ENCODE data around the gene KASH5.

Gene KASH5

DNA sequence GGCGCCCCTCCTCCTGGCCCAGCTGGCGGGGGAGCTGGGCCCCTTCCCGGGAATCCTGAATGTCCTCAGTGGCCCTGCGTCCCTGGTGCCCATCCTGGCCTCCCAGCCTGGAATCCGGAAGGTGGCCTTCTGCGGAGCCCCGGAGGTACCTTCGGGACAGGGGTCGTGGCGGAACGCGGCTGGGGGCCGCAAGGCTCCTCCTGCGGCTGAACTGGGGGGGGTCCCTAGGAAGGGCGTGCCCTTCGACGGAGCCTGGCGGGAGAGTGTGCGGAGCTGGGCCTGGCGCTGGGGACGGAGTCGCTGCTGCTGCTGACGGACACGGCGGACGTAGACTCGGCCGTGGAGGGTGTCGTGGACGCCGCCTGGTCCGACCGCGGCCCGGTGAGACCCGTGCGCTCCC, 73.6 kb downstream of the KASH5 start:
- H3K27me3 ChIP-seq (ENCODE audit: control insufficient read depth, insufficient read depth, low read length), result no peaks in the 10 kb centered on the region
- no peak overlapping the region for H3K27ac ChIP-seq
- H3K4me2 ChIP-seq (ENCODE audit: low read length), result no peak overlapping the region
- no peaks in the 10 kb centered on the region for H3K79me2 ChIP-seq
- H3K4me1 ChIP-seq, result no peaks in the 10 kb centered on the region
- no peak overlapping the region for H3K9ac ChIP-seq
- no peak overlapping the region for H3K4me3 ChIP-seq (ENCODE audit: low read depth, low read length)
- no peaks in the 10 kb centered on the region for H3K36me3 ChIP-seq (ENCODE audit: control insufficient read depth, insufficient read depth, low read length)
- H2AFZ ChIP-seq, result no peak overlapping the region
- no peaks in the 10 kb centered on the region for H3K9me3 ChIP-seq (ENCODE audit: control insufficient read depth, low read length)
- no peak for TF ChIP-seq CTCF (IDR thresholded peaks at IDR 0.05)

- no peak overlapping the region for H3K4me2 ChIP-seq (ENCODE audit: low read length)
- no peak overlapping the region for H2AFZ ChIP-seq
- H3K9ac ChIP-seq, result no peak overlapping the region
- H3K79me2 ChIP-seq, result no peaks in the 10 kb centered on the region
- no peak for TF ChIP-seq CTCF (IDR thresholded peaks at IDR 0.05)
- H3K4me3 ChIP-seq (ENCODE audit: low read depth, low read length), result no peak overlapping the region
- H3K27me3 ChIP-seq (ENCODE audit: control insufficient read depth, insufficient read depth, low read length), result no peaks in the 10 kb centered on the region
- H3K27ac ChIP-seq, result no peak overlapping the region
- no peaks in the 10 kb centered on the region for H3K36me3 ChIP-seq (ENCODE audit: control insufficient read depth, insufficient read depth, low read length)
- no peaks in the 10 kb centered on the region for H3K4me1 ChIP-seq
- no peaks in the 10 kb centered on the region for H3K9me3 ChIP-seq (ENCODE audit: control insufficient read depth, low read length)
Observed at GRCh38 chr19:49462492-49462891, 74.4 kb downstream of the KASH5 start.

DNA sequence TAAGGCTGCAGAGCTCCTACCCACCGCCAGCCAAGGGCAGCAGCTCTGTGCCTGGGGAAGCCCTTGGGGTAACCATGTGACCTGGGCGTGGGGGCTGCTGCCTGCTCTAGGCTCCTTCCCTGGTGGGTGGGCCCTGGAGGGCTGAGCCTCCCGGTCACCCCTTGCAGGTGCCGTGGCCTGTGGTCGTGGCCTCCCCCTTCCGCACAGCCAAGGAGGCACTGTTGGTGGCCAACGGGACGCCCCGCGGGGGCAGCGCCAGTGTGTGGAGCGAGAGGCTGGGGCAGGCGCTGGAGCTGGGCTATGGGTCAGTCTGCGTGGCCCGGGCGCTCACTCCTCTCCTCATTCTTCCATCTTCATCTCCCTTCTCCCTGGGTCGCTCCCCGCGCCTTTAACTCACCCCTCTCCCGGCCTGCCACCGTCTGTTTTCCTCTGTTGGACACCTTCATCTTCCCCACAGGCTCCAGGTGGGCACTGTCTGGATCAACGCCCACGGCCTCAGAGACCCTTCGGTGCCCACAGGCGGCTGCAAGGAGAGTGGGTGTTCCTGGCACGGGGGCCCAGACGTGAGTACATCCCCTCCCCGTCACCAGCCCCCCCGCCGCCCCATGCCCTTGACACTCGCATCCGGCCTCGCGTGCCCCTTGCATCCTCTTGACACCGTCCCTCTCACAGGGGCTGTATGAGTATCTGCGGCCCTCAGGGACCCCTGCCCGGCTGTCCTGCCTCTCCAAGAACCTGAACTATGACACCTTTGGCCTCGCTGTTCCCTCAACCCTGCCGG, 76.1 kb downstream of the KASH5 start:
- H2AFZ ChIP-seq, result no peak overlapping the region
- H3K36me3 ChIP-seq (ENCODE audit: control insufficient read depth, insufficient read depth, low read length), result no peaks in the 10 kb centered on the region
- no peak overlapping the region for H3K27ac ChIP-seq
- H3K4me3 ChIP-seq (ENCODE audit: low read depth, low read length), result no peak overlapping the region
- no peaks in the 10 kb centered on the region for H3K27me3 ChIP-seq (ENCODE audit: control insufficient read depth, insufficient read depth, low read length)
- no peaks in the 10 kb centered on the region for H3K79me2 ChIP-seq
- TF ChIP-seq CTCF (IDR thresholded peaks at IDR 0.05), result no peak
- H3K4me1 ChIP-seq, result no peaks in the 10 kb centered on the region
- no peak overlapping the region for H3K9ac ChIP-seq
- H3K4me2 ChIP-seq (ENCODE audit: low read length), result no peak overlapping the region
- no peaks in the 10 kb centered on the region for H3K9me3 ChIP-seq (ENCODE audit: control insufficient read depth, low read length)

DNA sequence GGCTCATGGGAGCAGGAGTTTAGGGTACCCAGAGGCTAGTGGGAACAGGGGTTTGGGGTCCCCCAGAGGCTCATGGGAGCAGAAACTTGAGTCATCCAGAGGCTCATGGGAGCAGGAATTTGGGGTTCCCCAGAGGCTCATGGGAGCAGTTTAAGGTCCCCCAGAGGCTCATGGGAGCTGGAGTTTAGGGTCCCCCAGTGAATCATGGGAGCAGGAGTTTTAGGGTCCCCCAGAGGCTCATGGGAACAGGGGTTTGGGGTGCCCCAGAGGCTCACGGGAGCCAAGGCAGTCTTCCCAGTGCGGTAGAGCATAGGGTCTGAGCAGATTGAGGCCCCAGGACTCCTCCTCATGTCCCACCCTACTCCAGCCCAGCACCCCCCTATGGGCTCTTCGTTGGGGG, 77.3 kb downstream of the KASH5 start:
- TF ChIP-seq CTCF (IDR thresholded peaks at IDR 0.05), result no peak
- Histone ChIP-seq H3K9ac (no peak overlapping the region), H3K4me3 (ENCODE audit: low read depth, low read length) (no peak overlapping the region), H2AFZ (no peak overlapping the region), H3K4me1 (no peaks in the 10 kb centered on the region), H3K4me2 (ENCODE audit: low read length) (no peak overlapping the region), H3K79me2 (no peaks in the 10 kb centered on the region), H3K27ac (no peak overlapping the region), H3K9me3 (ENCODE audit: control insufficient read depth, low read length) (no peaks in the 10 kb centered on the region), H3K36me3 (ENCODE audit: control insufficient read depth, insufficient read depth, low read length) (no peaks in the 10 kb centered on the region), H3K27me3 (ENCODE audit: control insufficient read depth, insufficient read depth, low read length) (no peaks in the 10 kb centered on the region)
